Keratinocyte (primary cell): Measurements from ENCODE around the gene KCNA3.

Experiments
- EZH2 ChIP-seq: IDR thresholded peaks from one replicate; pipeline ENCODE4 v1.6.1; 2012; ENCODE audit warnings: inconsistent platforms, mild to moderate bottlenecking, low read length, moderate library complexity
- TF ChIP-seq, protein P1 (sequence below), 3 experiments: IDR thresholded peaks in 1 of 3; conservative IDR thresholded peaks in 1 of 3; optimal IDR thresholded peaks in 1 of 3; 2 replicates in 2 of 3; 3 replicates in 1 of 3; pipeline versions ENCODE3 to v1.5.1; 2011; ENCODE audit warnings: low read length in 3 of 3, mild to moderate bottlenecking in 3 of 3, moderate library complexity in 2 of 3, control low read depth in 1 of 3, inconsistent platforms in 1 of 3; ENCODE audit not compliant: insufficient read depth in 2 of 3; ENCODE audit errors: extremely low read depth in 1 of 3

DNA sequence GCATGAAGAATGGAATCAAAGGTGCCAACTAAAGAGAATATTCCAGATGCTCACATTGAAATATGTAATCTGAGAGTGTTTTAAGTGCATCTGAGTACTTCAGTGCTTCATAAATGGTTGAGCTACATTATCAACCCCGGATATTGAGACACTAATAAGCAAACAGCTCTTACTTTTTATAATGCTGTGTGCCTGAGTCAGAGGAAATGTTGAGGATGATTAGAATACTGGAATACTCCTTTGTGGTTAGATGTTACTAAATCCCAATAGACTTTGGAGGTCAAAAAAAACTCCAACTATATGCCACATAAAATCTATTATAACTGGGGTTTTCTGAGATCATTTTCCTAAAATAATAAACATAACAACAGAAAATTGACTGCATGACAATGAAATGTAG is 12.5 kb upstream of the KCNA3 start:
- TF ChIP-seq EZH2 = no peak
- TF ChIP-seq, protein P1, sequence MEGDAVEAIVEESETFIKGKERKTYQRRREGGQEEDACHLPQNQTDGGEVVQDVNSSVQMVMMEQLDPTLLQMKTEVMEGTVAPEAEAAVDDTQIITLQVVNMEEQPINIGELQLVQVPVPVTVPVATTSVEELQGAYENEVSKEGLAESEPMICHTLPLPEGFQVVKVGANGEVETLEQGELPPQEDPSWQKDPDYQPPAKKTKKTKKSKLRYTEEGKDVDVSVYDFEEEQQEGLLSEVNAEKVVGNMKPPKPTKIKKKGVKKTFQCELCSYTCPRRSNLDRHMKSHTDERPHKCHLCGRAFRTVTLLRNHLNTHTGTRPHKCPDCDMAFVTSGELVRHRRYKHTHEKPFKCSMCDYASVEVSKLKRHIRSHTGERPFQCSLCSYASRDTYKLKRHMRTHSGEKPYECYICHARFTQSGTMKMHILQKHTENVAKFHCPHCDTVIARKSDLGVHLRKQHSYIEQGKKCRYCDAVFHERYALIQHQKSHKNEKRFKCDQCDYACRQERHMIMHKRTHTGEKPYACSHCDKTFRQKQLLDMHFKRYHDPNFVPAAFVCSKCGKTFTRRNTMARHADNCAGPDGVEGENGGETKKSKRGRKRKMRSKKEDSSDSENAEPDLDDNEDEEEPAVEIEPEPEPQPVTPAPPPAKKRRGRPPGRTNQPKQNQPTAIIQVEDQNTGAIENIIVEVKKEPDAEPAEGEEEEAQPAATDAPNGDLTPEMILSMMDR (optimal IDR thresholded peaks at IDR 0.05 in 1 of 3, IDR thresholded peaks at IDR 0.05 in 1 of 3, conservative IDR thresholded peaks at IDR 0.05 in 1 of 3; ENCODE audit: extremely low read depth in 1 of 3, insufficient read depth in 2 of 3, low read length in 3 of 3) = no peak
